CD4-positive, alpha-beta T cell treated with Interleukin-4 for 4 hours (primary cell): ENCODE results near the gene BBIP1.
"Not testable (repeated sequence)": the region's sequence is repeated elsewhere in the genome, so short reads cannot be mapped to it uniquely, and the experiment has no call there.

ENCODE experiments used
- DNase-seq: peaks from one replicate; pipeline ENCODE4 v3.0.0-alpha.2; 2020

BBIP1 gene

DNA sequence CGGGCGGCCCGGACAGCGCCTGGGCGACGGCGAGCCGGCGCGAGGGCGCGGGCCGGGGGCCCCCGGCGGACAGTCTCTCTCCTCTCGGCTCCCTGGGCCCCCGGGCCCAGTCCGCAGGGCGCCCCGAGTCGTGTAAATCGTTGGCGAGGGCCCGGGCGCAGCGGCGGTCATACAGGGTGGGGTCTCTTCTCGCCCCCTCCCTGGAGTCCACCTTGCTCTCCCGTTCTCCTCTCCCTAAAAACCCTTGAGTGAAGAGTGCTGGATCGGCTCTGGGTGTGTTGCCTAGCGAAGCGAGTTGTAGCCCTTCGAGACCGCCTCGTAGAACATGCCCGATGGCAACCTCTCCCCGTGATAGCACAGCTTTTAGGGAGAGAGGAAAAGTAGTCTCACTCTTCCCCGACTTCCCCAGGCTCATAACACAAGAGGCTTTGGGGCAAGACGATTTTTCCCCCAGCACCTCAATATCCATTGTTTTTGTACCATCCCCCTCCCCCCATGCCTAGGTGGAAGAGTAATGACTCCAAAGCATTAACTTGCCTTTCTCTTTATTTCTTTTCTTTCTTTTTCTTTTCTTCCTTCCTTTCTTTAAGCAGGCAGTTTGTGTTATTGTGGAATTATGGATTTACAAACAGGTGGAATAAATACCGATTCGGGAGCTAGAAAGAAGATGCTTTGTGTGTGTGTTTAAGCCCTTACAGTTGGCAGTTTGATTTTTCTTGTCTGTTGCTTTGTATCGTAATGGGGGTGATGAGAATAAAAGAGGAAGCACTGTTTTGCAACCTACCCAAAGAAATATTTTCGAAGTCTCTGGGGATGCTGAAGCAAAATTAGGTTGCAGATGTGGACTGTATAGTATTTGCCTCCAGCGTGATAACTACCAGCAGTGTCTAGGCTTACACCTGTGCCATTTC lies 1.2 kb upstream of the BBIP1 start:
- no peak for DNase-seq

DNA sequence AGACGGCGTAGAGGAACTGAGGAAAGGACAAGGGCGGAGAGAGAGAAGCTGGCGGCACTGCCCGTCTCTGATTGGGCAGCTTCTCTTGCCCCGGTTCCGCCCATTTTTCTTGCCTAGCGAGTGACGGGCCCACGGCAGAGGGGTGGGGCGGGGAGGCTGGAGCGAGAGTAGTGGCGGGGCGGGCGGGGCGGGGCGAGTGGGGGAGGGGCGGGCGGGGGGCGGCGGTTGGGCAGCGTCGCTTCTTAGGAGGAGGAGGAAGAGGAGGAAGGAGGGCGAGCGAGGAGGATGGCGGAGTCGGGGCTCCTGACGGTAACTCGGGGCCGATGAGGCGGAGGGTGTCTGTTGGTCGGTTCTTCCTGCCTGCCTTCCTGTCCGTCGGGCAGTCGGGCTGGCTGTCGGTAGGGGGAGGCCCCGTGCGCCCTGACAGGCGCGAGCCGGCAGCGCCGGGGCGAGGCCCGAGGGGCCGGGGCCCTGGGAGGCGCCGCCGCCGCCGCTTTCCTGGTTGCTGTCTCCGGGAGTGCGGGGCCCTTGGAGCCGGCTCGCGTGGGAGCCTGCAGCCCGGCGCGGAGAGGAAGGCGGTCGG lies 460 bp upstream of the BBIP1 start, which contains the start of gene SHOC2:
Gene SHOC2, plus strand, starts transcription at position 256 of the 583 bp plus-strand sequence. CDS start 44,755 bp downstream, outside the sequence.
- peak; percentile 100 for DNase-seq

DNA sequence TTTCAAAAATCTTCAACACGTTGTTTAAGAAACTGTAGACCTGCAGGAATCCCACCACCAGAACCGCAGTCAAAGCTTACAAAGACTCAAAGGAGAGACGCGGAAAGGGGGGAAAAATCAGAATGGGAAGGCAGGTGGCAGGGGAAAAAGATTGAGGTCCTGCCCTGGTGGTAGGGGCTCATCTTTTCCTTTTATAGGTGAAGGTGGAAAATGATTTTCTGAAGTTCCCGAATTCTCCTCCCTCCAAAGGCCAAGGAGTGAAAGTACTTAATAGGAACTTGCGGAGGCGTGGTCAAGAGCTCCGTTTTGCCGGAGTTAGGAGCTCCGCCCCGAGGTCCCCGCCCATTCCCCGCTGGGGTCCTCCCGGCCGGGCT lies 724 bp downstream of the BBIP1 start:
- DNase-seq, result peak; percentile 87

DNA sequence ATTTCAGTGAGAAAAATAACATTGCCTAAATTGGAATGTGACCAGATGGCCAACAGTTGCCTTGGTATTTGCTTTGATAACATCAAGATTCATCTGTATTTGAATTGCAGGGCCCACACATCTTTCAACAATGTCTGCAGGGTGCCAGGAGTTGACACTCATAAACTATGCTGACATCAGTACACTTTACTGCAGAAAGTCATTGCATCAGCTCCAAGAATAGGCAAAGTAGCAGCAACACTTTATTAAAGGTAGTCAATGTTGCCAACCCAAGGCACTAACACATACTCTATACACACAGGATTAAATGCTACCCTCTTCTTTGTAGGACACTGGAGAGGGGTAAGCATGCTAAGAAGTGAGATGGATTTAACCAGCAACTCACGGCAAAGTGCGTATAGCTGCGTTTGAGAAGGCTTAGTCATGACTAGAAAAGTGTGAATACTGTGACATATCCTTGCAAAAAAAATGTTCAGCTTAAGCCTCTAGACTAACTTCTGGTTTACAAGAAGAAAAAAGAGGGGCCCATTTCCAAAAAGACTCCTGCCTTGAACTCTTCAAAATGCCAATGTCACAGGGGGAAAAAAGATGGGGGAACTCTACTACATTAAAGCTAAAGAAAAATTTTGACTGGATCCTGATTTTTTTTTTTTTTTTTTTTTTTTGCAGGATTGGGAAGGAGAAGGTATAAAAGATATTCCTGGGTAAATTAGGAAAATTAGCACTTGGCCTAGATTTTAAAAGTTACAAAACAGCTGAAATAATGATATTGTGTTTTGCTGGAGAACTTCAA lies 2.2 kb downstream of the BBIP1 start:
- DNase-seq, result no peak

GRCh38 chr10:110915600-110915999 lies 3.4 kb downstream of the BBIP1 start:
- not testable (repeated sequence) for DNase-seq

GRCh38 chr10:110915035-110915434 lies 3.9 kb downstream of the BBIP1 start:
- no peak for DNase-seq

DNA sequence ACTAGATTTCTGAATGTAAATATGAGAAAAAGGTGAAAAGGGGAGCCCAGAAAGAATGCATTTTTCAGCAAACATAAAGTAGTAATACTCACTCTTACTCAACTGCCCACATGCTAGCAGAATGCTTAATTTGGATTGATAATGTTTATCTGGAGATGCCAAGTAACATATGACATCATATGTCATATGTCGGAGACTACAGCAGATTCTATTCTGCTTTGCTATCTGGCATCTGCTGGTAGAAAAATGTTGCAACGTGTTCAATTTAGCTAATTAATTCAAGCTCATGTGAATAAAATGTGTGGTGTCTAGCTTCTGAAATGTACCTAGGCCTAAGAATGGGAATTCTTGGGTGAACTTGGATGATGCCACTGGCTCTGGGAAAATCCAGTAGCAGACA lies 4.5 kb downstream of the BBIP1 start:
- DNase-seq, result no peak

- no peak for DNase-seq
Observed at GRCh38 chr10:110912374-110912773, 6.6 kb downstream of the BBIP1 start.

GRCh38 chr10:110910138-110910537 lies 8.8 kb downstream of the BBIP1 start:
- no peak for DNase-seq

DNA sequence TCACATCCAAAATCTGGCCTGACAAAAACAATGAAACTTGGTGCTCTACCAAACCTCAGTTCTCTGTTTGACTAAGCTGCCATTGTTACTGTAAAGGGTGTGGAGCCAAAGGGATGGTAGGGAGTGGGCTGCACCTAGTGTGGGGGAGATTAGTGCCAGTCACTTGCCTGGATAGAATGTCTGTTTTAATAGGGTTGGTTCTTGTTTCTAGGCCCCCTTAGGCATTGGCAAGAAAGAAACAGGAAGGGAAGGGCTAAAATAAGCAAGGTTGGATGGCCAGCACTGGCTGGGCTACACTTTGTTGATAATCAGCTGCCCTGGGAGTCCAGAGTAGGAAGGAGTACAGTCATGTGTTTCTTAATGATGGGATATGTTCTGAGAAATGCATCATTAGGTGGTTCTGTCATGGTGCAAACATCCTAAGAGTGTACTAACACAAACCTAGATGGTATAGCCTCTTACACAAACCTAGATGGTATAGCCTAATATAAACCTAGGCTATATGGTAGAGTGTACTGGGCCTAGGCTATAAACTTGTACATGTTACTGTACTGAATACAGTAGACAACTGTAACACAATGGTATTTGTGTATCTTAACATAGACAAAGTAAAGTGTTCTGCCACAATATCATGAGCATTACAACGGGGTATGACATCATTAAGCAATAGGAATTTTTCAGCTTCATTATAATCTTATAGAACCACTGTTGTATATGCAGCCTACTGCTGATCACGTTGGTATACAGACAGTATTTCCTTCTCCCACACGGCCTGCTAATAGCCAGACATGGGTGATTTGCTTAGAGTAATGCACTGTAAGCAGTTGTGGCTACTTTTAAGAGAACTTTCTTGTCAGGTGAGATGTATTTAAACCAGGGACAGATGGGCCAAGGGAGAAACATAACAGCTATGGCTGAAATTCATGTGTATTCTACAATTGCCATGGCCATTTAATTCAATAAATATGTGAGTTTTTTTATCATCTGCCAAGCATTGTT lies 15.4 kb downstream of the BBIP1 start:
- DNase-seq, result no peak

- no peak for DNase-seq
Observed at GRCh38 chr10:110901954-110902819, 16.8 kb downstream of the BBIP1 start.

GRCh38 chr10:110900983-110901382 lies 18.0 kb downstream of the BBIP1 start:
- no peak for DNase-seq

DNA sequence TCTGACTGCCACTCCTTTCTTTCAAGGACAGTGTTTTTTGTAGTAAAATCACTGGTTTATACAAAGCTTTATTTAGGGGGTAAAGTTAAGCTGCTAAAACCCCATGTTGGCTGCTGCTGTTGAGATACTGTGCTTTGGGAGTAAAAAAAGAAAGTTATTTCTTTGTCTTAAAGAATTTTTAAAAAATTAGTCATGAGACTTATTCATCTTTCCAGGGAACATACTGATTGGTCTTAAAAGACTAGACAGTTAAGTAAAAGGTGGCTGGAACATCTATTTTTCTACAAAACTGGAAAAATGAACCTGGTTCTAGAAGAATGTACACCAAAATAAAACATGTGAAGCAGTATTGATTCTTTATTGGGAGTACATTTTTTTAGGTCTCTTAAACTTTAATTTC lies 20.6 kb downstream of the BBIP1 start:
- no peak for DNase-seq

DNA sequence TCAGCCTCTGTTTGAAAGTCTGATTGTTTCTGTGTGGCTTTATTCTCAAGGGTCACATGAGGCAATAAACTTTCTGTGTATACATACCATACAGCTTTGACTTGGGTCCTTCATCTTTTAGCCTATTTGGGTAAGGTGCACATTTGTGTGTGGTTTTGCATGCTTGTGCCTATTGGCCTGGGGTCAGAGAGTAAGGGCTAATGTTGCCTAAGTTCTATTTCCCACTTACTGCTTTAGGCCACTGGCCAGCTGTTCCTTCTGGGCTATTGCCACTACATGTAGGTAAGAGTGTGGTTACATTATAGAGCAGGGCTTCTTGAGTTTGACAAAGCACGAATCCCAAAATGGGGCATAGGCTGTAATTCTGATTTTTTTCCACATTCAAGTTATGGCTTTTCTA lies 21.8 kb downstream of the BBIP1 start:
- DNase-seq, result no peak

DNA sequence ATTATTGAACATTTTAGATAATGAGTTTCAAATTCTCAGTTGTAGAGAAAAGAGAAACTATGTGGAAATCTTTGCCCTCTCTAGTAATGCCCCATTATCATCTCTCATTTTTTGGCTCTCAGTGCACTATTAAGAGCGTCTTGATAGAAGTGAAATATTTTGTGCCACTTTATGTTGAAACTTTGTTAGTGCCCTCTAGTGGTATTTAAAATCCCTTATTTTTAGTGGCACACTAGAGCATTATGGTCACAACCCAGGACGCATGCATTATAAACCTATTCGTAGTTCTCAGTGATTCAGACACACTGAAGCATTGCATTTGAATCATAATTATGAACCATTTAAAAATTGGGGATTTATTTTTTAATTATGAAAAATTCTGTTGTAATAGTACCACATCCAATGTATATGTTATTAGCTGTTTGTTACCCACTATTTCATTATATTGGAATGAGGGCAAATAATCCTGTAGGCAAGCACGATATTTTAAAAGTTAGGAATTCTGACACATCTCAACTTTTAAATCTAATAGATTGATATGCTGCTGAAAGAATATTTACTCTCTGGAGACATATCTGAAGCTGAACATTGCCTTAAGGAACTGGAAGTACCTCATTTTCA lies 25.3 kb downstream of the BBIP1 start:
- DNase-seq, result peak; percentile 71

- no peak for DNase-seq
Observed at GRCh38 chr10:110892602-110893288, 26.2 kb downstream of the BBIP1 start.

DNA sequence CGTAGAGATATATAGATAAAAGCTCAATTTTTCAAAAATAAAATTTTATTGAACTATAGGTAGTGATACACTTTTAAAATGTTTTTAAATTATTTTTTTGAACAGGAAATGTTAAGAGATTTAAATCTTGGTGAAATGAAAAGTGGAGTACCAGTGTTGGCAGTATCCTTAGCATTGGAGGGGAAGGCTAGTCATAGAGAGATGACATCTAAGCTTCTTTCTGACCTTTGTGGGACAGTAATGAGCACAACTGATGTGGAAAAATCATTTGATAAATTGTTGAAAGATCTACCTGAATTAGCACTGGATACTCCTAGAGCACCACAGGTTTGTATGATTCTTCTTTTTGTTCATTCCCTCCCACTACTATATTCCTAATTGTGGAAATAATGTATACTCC lies 31.4 kb downstream of the BBIP1 start:
- no peak for DNase-seq

GRCh38 chr10:110885932-110886674 lies 32.9 kb downstream of the BBIP1 start:
- DNase-seq, result no peak

DNA sequence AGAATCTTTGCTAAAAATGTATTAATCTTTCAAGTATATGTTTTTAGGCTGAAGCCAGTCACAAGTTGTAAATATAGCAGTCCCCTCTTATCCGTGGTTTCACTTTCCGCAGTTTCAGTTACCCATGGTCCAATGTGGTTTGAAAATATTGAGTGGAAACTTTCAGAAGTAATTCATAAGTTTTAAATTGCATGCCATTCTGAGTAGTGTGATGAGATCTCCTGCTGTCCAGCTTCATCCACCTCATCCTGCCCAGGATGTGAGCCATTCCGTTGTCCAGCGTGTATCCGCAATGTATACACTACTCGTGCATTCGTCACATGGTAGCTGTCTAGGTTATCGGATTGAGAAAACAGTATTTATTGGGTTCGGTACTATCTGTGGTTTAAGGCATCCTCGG lies 35.1 kb downstream of the BBIP1 start:
- DNase-seq, result no peak
